Endothelial cell of umbilical vein (primary cell): ENCODE data around the gene ADAM33. TPM values are rescaled to one million over a fixed set of nuclear protein-coding genes. Genes with fewer than 3 reads are reported as not detected.

Source experiments
- BruUV-seq: library from RNA; stranded (reverse); fragments of 400-500 nt; replicated peaks from 2 replicates; lab custom pipeline; 2021; lab: Mats Ljungman, UMichigan
- CTCF ChIA-PET: fragments of 300-600, 350-600 bp; sonication (Branson Sonifier 250); formaldehyde crosslinking; loops from one replicate; lab custom pipeline; 2021; ENCODE audit warnings: antibody characterized with exemption, inconsistent platforms; lab: Charles Lee
- POLR2A ChIA-PET: fragments of 300-600, 350-600 bp; sonication (Branson Sonifier 250); formaldehyde crosslinking; loops from one replicate; lab custom pipeline; 2021; ENCODE audit warnings: antibody characterized with exemption, inconsistent platforms; lab: Charles Lee
- DNase-seq: peaks from one replicate; pipeline ENCODE4 v3.0.0-alpha.2; 2011; ENCODE audit warnings: low read depth, low spot score
- FAIRE-seq: peaks from 2 replicates; lab custom pipeline; 2011; peaks lifted over from hg19 to GRCh38; lab: Jason Lieb, UNC
- H2AFZ ChIP-seq: 2 replicates; pipeline ENCODE4 v1.6.0; 2012; ENCODE audit warnings: low read depth, low read length, control low read depth, inconsistent platforms
- H3K27ac ChIP-seq: 2 replicates; pipeline ENCODE4 v1.5.1; 2011; ENCODE audit warnings: low read depth, mild to moderate bottlenecking, control low read depth, low read length, moderate library complexity; ENCODE audit not compliant: insufficient read depth
- H3K27me3 ChIP-seq, 2 experiments: 2 replicates each; pipeline versions ENCODE4 v1.6.0 to v1.6.1; 2011; ENCODE audit warnings: low read length in 2 of 2, mixed read lengths in 1 of 2; ENCODE audit not compliant: control insufficient read depth in 2 of 2, insufficient read depth in 2 of 2
- H3K36me3 ChIP-seq, 2 experiments: 2 replicates in 1 of 2; 3 replicates in 1 of 2; pipeline ENCODE4 v1.5.1; 2011; ENCODE audit warnings: low read length in 2 of 2, mild to moderate bottlenecking in 1 of 2, moderate library complexity in 1 of 2; ENCODE audit not compliant: control insufficient read depth in 2 of 2, insufficient read depth in 2 of 2; ENCODE audit errors: extremely low read depth in 1 of 2
- H3K4me1 ChIP-seq: 3 replicates; pipeline ENCODE4 v1.5.1; 2011; ENCODE audit warnings: mild to moderate bottlenecking, low read length; ENCODE audit not compliant: control insufficient read depth, insufficient read depth; ENCODE audit errors: extremely low read depth
- H3K4me2 ChIP-seq: 2 replicates; pipeline ENCODE4 v1.6.1; 2011; ENCODE audit warnings: low read length, control low read depth, mixed read lengths; ENCODE audit not compliant: insufficient read depth
- H3K4me3 ChIP-seq, 3 experiments: fragments of 200-600 bp in 1 of 3; sonication (generic), shearing (Covaris generic) in 1 of 3; replicated peaks in 1 of 3; 2 replicates each; pipeline ENCODE4 v1.5.1; 2011 to 2016; ENCODE audit warnings: control low read depth in 3 of 3, low read length in 3 of 3, mild to moderate bottlenecking in 2 of 3, inconsistent platforms in 1 of 3, low read depth in 1 of 3, moderate library complexity in 1 of 3; ENCODE audit not compliant: insufficient read depth in 1 of 3
- H3K79me2 ChIP-seq: 2 replicates; pipeline ENCODE4 v1.6.0; 2012; ENCODE audit warnings: low read length, inconsistent platforms; ENCODE audit not compliant: control insufficient read depth, insufficient read depth
- H3K9ac ChIP-seq: replicated peaks from 2 replicates; pipeline ENCODE3; 2011; ENCODE audit warnings: low read length, control low read depth; ENCODE audit not compliant: insufficient read depth; ENCODE audit errors: extremely low read depth
- H3K9me1 ChIP-seq: replicated peaks from 3 replicates; pipeline ENCODE4 v1.6.0; 2011; ENCODE audit warnings: mild to moderate bottlenecking, low read length; ENCODE audit not compliant: control insufficient read depth, insufficient read depth; ENCODE audit errors: extremely low read depth
- H3K9me3 ChIP-seq: replicated peaks from 2 replicates; pipeline ENCODE4 v1.5.1; 2012; ENCODE audit warnings: low read length, inconsistent platforms; ENCODE audit not compliant: control insufficient read depth, insufficient read depth
- H4K20me1 ChIP-seq: replicated peaks from 2 replicates; pipeline ENCODE3; 2011; ENCODE audit warnings: mild to moderate bottlenecking, low read length; ENCODE audit not compliant: control insufficient read depth, insufficient read depth; ENCODE audit errors: extremely low read depth
- CTCF ChIP-seq, 2 donors: IDR thresholded peaks; 1 replicate in 1 of 2; 2 replicates in 1 of 2; pipeline ENCODE4 v1.5.1; 2011; ENCODE audit warnings: low read length in 2 of 2, mild to moderate bottlenecking in 2 of 2, moderate library complexity in 2 of 2, control low read depth in 1 of 2, inconsistent platforms in 1 of 2, low read depth in 1 of 2; ENCODE audit not compliant: insufficient read depth in 1 of 2; ENCODE audit errors: extremely low read depth in 1 of 2
- EZH2 ChIP-seq: IDR thresholded peaks from 2 replicates; pipeline ENCODE4 v1.6.1; 2012; ENCODE audit warnings: borderline replicate concordance, low read depth, mild to moderate bottlenecking, moderate library complexity, low read length, inconsistent platforms; ENCODE audit not compliant: severe bottlenecking
- GATA2 ChIP-seq: IDR thresholded peaks from 2 replicates; pipeline ENCODE4 v1.7.0; 2011; ENCODE audit warnings: low read depth, mild to moderate bottlenecking, moderate library complexity, mixed read lengths, low read length; ENCODE audit not compliant: insufficient read length, insufficient read depth
- JUN ChIP-seq: IDR thresholded peaks from 2 replicates; pipeline ENCODE4 v1.6.1; 2011; ENCODE audit warnings: borderline replicate concordance, low read depth; ENCODE audit not compliant: insufficient read length, insufficient read depth
- MYC ChIP-seq: IDR thresholded peaks from one replicate; pipeline ENCODE4 v1.6.1; 2011; ENCODE audit warnings: mild to moderate bottlenecking, low read depth, low read length
- POLR2A ChIP-seq: IDR thresholded peaks from 2 replicates; pipeline ENCODE4 v1.6.1; 2012; ENCODE audit warnings: low read depth, mild to moderate bottlenecking, control low read depth, low read length
- dilution Hi-C: fragments of 300-500 bp; cut with MboI; formaldehyde crosslinking; loops from one replicate; pipeline ENCODE4 v1.15.0; 2019; ENCODE audit warnings: low sequenced_read_pairs; ENCODE audit not compliant: extremely low pct_ligation_motif_present
- intact Hi-C: fragments of 100-400 bp; cut with micrococcal nuclease; formaldehyde crosslinking; loops from one replicate; pipeline ENCODE4 v1.10.0; 2022
- polyA plus RNA-seq, 4 experiments: library from polyadenylated mRNA; depleted of rRNA in 3 of 4; stranded (reverse) in 3 of 4; unstranded in 1 of 4; fragments of >200 nt; gene quantifications; 2 replicates each; pipeline versions ENCODE4 v1.2.1 to v1.2.3, GENCODE V29; 2011 to 2012; ENCODE audit warnings: missing spikeins in 1 of 4
- total RNA-seq: library from RNA; stranded (reverse); gene quantifications from 2 replicates; pipeline ENCODE4 v1.2.3, GENCODE V29; 2021
- TF ChIP-seq, protein P1 (sequence below): IDR thresholded peaks from 2 replicates; pipeline ENCODE4 v1.6.1; 2011; ENCODE audit not compliant: insufficient read depth, insufficient read length

Gene ADAM33
- total and polyA plus RNA-seq, 2 donors (not counting 3 experiments of a cell fraction or from before 2014, with no cell fraction given): 0.06 to 0.18 TPM

GRCh38 chr20:3704087-3704486 lies 22.3 kb upstream of the ADAM33 start:
- Histone ChIP-seq H3K4me1 (no peaks in the 10 kb centered on the region), H4K20me1 (no peaks in the 10 kb centered on the region), H3K36me3 (no peaks in the 10 kb centered on the region), H3K4me3 (no peak overlapping the region), H3K27me3 (no peaks in the 10 kb centered on the region), H3K9me3 (no peaks in the 10 kb centered on the region), H2AFZ (no peak overlapping the region), H3K9ac (no peak overlapping the region), H3K4me2 (no peak overlapping the region), H3K27ac (no peak overlapping the region), H3K9me1 (no peaks in the 10 kb centered on the region), H3K79me2 (no peaks in the 10 kb centered on the region)
- TF ChIP-seq CTCF (IDR thresholded peaks at IDR 0.05; ENCODE audit: extremely low read depth in 1 of 2, insufficient read depth in 1 of 2, low read depth in 1 of 2, low read length in 2 of 2) (no peak), POLR2A (no peak), GATA2 (no peak), JUN (no peak), MYC (no peak), EZH2 (no peak)
- TF ChIP-seq, protein P1, sequence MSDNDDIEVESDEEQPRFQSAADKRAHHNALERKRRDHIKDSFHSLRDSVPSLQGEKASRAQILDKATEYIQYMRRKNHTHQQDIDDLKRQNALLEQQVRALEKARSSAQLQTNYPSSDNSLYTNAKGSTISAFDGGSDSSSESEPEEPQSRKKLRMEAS: no peak
- intact Hi-C loops (no loop called here), dilution Hi-C loops (no loop called here)
- ChIA-PET CTCF (interaction anchor here (0.8 to 2.3 kb wide), 6 partner anchors 9 to 140 kb away, joined by 3 to 22 read pairs (median 4); no protein-coding TSS in a partner anchor), POLR2A (no interaction called here)
- BruUV-seq: no TSS peak
- DNase-seq (no peak), FAIRE-seq (no peak)
